Mesodermal cell (in vitro differentiated cells): ENCODE results near the gene CAMK2N2.

ENCODE experiments used
- H3K27ac ChIP-seq: 2 replicates; pipeline ENCODE4 v1.7.0; 2013; ENCODE audit warnings: mild to moderate bottlenecking, low read depth, low read length, moderate library complexity; ENCODE audit not compliant: severe bottlenecking
- H3K36me3 ChIP-seq: 2 replicates; pipeline ENCODE4 v1.7.1; 2013; ENCODE audit warnings: mild to moderate bottlenecking, low read length, moderate library complexity; ENCODE audit not compliant: control insufficient read depth, insufficient read depth
- H3K4me1 ChIP-seq: one replicate; pipeline ENCODE4 v1.7.1; 2013; ENCODE audit warnings: mild to moderate bottlenecking, low read length; ENCODE audit not compliant: insufficient read depth, control insufficient read depth, poor library complexity, severe bottlenecking
- H3K4me3 ChIP-seq: 2 replicates; pipeline ENCODE4 v1.7.0; 2013; ENCODE audit warnings: low read length, control low read depth, mild to moderate bottlenecking; ENCODE audit not compliant: insufficient read depth, poor library complexity, severe bottlenecking; ENCODE audit errors: extremely low read depth
- H3K9me3 ChIP-seq: 2 replicates; pipeline ENCODE4 v1.7.1; 2013; ENCODE audit warnings: mild to moderate bottlenecking, low read length, moderate library complexity; ENCODE audit not compliant: control insufficient read depth
- WGBS, 2 experiments: methylation state at CpG; one replicate each; pipeline ENCODE4 v1.1.5; 2013; ENCODE audit warnings: missing lambda C conversion rate in 2 of 2; ENCODE audit not compliant: insufficient coverage in 2 of 2; 5-methylcytosine and 5-hydroxymethylcytosine counted together

The CAMK2N2 gene

DNA sequence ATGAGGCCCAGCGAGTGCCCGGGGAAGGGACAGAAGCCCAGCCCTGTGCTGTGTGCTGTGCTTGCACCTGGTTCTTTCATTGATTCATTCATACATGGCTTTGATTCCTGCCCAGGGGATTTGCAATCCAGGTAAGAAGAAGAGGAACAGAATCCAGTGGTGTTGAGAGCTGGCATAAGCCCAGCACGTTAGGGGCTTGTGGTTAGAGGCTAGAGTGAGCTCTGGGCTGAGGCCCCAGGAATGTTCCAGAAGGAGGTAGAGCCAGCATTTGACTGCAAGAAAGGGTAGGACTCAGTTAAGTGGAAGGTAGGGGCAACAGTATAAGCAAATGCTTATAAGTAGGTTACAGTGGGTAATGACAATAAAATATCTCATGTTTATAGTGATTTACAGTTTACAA lies 29.7 kb downstream of the CAMK2N2 start:
- H3K27ac ChIP-seq, result no peak overlapping the region
- no peak overlapping the region for H3K4me3 ChIP-seq
- 66% methylated on average over 3 of the region's 3 CpGs for WGBS, 2 experiments
- H3K4me1 ChIP-seq, result peaks cover 5% of the 10 kb centered on the region
- no peaks in the 10 kb centered on the region for H3K36me3 ChIP-seq
- H3K9me3 ChIP-seq, result no peaks in the 10 kb centered on the region

- WGBS, 2 experiments, result 7 to 10% methylated on average over 67 to 74 of the region's 79 CpGs
- Histone ChIP-seq H3K27ac (no peak overlapping the region), H3K36me3 (no peaks in the 10 kb centered on the region), H3K4me1 (peaks cover 5% of the 10 kb centered on the region), H3K4me3 (no peak overlapping the region), H3K9me3 (no peaks in the 10 kb centered on the region)
Observed at GRCh38 chr3:184230603-184231528, 30.5 kb downstream of the CAMK2N2 start.

- Histone ChIP-seq H3K4me1 (peaks cover 5% of the 10 kb centered on the region), H3K4me3 (peak overlapping the region; percentile 22), H3K36me3 (no peaks in the 10 kb centered on the region), H3K27ac (no peak overlapping the region), H3K9me3 (no peaks in the 10 kb centered on the region)
- WGBS, 2 experiments, result 3% methylated on average over 31 to 60 of the region's 61 CpGs
Observed at GRCh38 chr3:184230081-184230602, 31.2 kb downstream of the CAMK2N2 start.

- WGBS, 2 experiments, result 1 to 3% methylated on average over 54 to 62 of the region's 66 CpGs
- H3K4me1 ChIP-seq, result peaks cover 5% of the 10 kb centered on the region
- H3K27ac ChIP-seq, result no peak within 1 kb of the TSS
- H3K9me3 ChIP-seq, result no peaks in the 10 kb centered on the region
- H3K36me3 ChIP-seq, result no peaks in the 10 kb centered on the region
- H3K4me3 ChIP-seq, result peak within 1 kb of the TSS; percentile 22
Observed at GRCh38 chr3:184229394-184230080, 31.8 kb downstream of the CAMK2N2 start, which contains the start of gene VWA5B2. Gene VWA5B2 (plus strand): TSS chr3:184229585. CDS start chr3:184230529, 944 bp downstream.

- Histone ChIP-seq H3K4me1 (peaks cover 5% of the 10 kb centered on the region), H3K36me3 (no peaks in the 10 kb centered on the region), H3K9me3 (no peaks in the 10 kb centered on the region), H3K27ac (no peak overlapping the region), H3K4me3 (no peak overlapping the region)
- WGBS, 2 experiments, result 16 to 37% methylated on average over 6 to 7 of the region's 12 CpGs
Observed at GRCh38 chr3:184228376-184229137, 32.8 kb downstream of the CAMK2N2 start.

GRCh38 chr3:184227481-184227935 lies 33.8 kb downstream of the CAMK2N2 start:
- Histone ChIP-seq H3K9me3 (no peaks in the 10 kb centered on the region), H3K4me3 (no peak overlapping the region), H3K27ac (no peak overlapping the region), H3K36me3 (no peaks in the 10 kb centered on the region), H3K4me1 (peaks cover 5% of the 10 kb centered on the region)
- 58 to 67% methylated on average over 2 of the region's 2 CpGs for WGBS, 2 experiments

GRCh38 chr3:184223946-184224345 lies 37.4 kb downstream of the CAMK2N2 start:
- WGBS, 2 experiments, result 84 to 85% methylated on average over 3 of the region's 3 CpGs
- Histone ChIP-seq H3K9me3 (no peaks in the 10 kb centered on the region), H3K27ac (no peak overlapping the region), H3K36me3 (no peaks in the 10 kb centered on the region), H3K4me3 (no peak overlapping the region), H3K4me1 (no peaks in the 10 kb centered on the region)

GRCh38 chr3:184222521-184222920 lies 38.8 kb downstream of the CAMK2N2 start:
- H3K4me1 ChIP-seq, result no peaks in the 10 kb centered on the region
- no peaks in the 10 kb centered on the region for H3K36me3 ChIP-seq
- H3K9me3 ChIP-seq, result no peaks in the 10 kb centered on the region
- no peak overlapping the region for H3K4me3 ChIP-seq
- H3K27ac ChIP-seq, result no peak overlapping the region
- 60 to 100% methylated on average over 1 to 2 of the region's 3 CpGs for WGBS, 2 experiments

GRCh38 chr3:184218814-184219213 lies 42.5 kb downstream of the CAMK2N2 start:
- Histone ChIP-seq H3K4me1 (no peaks in the 10 kb centered on the region), H3K36me3 (no peaks in the 10 kb centered on the region), H3K27ac (no peak overlapping the region), H3K4me3 (no peak overlapping the region), H3K9me3 (no peaks in the 10 kb centered on the region)
- 100% methylated on average over 1 of the region's 4 CpGs; no CpG with 5 or more reads in 1 of the 2 experiments for WGBS, 2 experiments

DNA sequence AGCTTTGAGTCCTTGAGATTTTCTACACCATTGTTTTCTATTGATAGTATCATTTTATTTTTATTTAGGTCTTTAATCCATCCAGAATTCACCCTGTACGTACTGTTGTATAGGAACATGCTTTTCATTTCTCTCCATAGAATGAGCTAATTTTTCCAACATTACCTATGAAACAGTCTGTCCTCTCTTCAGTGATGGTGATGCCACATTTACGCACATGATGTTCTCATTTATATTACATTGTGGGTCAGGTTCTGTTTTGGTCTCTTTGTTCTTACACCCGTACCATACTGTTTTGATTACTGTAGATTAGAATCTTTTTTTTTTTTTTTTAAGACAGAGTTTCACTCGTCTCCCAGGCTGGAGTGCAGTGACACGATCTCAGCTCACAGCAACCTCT lies 49.6 kb downstream of the CAMK2N2 start:
- Histone ChIP-seq H3K4me3 (no peak overlapping the region), H3K4me1 (no peaks in the 10 kb centered on the region), H3K27ac (no peak overlapping the region), H3K36me3 (no peaks in the 10 kb centered on the region), H3K9me3 (no peaks in the 10 kb centered on the region)
- WGBS, 2 experiments, result 95 to 100% methylated on average over 1 to 3 of the region's 5 CpGs
